ENCODE results near the gene FOXC2.
"Not testable (repeated sequence)": the region's sequence is repeated elsewhere in the genome, so short reads cannot be mapped to it uniquely, and the experiment has no call there.

The FOXC2 gene

GRCh38 chr16:86574646-86575045 is 8.0 kb downstream of the FOXC2 start:
- no peak for DNase-seq

DNA sequence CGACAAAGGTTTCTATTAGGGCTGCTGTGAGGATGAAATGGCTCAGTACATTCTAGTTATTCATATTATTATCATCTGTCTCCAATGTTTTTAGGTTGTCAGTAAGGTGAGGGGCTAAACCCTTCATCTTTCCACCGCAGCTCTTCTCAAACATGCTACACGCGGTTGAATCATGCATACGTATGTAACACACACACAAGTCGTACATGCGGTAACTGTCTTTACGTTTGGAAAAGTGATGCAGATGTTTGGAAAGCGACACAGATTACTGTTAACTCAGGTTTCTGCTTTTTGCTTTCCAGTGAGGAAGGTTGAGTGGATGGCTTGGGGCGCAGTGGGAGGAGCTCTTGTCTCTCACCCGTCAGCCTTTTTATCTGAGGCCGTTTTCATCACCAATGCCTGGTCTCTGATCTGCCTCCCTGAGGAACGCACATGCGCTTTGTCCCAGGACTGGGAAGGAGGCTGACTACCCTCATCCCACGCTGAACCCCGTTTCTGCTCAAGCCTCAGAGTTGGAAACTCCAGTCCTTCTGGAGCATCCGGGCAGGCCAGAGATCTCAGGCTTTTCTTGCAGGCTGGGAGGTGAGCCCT is 8.6 kb downstream of the FOXC2 start:
- DNase-seq, result no peak

GRCh38 chr16:86575754-86576557 is 9.3 kb downstream of the FOXC2 start:
- no peak for DNase-seq

DNA sequence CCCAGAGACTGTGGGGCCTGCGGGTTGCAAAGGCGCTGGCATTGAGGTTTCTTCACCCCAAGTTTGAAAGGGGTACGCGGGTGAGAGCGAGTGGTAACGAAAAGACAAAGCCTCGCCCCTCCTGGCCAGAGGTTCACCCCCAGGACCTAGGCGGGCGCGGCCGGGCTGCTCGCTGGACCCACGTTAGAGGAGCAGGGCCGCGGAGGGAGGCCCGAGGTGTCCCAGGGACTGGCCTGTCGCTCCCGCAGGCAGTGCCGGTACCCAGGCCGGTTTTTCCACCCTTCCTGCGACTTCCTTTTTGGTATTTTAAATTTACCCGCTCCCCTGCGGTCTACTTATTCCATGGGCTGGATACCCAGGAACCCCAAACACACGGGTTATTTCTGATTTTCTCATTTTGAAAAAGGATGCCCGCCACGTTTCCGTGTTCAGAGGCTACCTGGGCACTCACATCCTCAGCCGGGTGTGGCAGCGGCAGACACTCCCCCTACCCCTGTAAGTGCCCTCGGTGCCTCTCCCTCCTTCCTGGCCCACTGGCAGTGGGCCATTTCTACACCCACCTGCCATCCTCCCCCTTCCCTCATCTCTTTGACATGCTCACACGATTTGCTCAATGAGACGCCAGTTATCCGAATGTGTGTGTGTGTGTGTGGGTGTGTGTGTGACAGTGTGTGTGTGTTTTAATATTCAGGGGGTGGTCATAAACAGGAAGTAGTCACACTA is 10.1 kb downstream of the FOXC2 start:
- no peak for DNase-seq

GRCh38 chr16:86577314-86577971 is 10.8 kb downstream of the FOXC2 start:
- no peak for DNase-seq

DNA sequence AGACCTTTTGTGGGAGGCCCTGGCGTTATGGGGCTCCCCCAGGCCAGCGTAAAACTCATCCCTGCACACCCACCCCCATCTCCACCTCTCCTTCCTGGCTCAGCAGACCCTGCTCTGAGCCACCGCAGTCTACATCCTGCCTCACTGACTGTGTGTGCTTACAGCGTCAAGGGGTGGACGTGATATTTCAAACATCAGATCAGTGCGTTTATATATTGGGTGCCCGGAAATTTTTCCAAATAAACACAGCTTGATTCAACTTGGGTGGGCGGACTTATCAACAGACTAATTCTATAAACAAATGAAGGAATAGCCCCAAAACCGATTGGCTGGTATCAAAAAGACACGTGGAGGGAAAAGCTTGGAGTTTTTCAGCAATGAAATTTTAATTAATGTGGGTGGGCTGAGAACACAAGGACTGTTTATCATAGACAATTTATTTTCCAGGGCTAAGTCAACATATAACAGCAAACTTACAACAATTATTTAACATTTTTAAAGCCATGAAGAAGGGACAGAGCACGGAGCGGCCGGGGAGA is 11.5 kb downstream of the FOXC2 start, which contains the start of gene FOXL1:
Gene FOXL1, plus strand, starts transcription at position 489 of the 539 bp plus-strand sequence. CDS start 175 bp downstream, outside the sequence.
- no peak for DNase-seq

DNA sequence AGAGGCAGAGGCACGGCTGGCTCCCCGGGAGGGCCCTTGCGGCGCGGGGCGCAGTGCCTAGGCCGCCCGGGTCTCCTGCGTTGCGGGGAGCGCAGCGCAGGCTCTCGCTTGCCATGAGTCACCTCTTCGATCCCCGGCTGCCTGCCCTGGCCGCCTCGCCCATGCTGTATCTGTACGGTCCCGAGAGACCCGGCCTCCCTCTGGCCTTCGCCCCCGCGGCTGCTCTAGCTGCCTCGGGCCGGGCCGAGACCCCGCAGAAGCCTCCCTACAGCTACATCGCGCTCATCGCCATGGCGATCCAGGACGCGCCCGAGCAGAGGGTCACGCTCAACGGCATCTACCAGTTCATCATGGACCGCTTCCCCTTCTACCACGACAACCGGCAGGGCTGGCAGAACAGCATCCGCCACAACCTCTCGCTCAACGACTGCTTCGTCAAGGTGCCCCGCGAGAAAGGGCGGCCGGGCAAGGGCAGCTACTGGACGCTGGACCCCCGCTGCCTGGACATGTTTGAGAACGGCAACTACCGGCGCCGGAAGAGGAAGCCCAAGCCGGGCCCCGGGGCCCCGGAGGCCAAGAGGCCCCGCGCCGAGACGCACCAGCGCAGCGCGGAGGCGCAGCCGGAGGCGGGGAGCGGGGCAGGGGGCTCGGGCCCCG is 12.1 kb downstream of the FOXC2 start:
- no peak for DNase-seq

DNA sequence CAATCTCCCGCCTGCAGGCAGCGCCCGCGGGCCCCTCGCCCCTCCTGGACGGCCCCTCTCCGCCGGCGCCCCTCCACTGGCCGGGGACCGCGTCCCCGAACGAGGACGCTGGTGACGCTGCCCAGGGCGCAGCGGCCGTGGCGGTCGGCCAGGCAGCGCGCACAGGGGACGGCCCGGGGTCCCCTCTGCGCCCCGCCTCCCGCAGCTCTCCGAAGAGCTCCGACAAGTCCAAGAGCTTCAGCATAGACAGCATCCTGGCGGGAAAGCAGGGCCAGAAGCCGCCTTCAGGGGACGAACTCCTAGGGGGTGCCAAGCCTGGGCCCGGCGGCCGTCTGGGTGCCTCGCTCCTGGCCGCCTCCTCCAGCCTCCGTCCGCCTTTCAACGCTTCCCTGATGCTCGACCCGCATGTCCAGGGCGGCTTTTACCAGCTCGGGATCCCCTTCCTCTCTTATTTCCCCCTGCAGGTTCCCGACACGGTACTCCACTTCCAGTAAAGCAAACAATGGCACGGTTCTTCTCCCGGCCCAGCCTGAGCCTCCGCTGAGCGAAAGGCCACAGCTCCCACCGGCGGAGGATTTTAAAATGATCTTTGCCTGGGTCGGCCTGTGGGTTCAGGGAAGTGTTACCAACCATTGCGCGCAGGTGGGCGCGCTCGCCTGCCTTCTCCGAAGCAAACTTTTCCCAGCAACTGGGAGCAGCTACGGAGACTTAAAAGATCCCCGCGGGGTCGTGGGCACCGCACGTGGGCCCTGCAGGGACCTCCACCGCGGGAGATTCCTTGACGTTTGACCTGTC is 12.8 kb downstream of the FOXC2 start:
- DNase-seq, result no peak

- DNase-seq, result no peak
Observed at GRCh38 chr16:86580063-86580790, 13.6 kb downstream of the FOXC2 start.

GRCh38 chr16:86580791-86581170 is 14.2 kb downstream of the FOXC2 start:
- no peak for DNase-seq

- DNase-seq, result no peak
Observed at GRCh38 chr16:86581458-86581857, 14.8 kb downstream of the FOXC2 start.

DNA sequence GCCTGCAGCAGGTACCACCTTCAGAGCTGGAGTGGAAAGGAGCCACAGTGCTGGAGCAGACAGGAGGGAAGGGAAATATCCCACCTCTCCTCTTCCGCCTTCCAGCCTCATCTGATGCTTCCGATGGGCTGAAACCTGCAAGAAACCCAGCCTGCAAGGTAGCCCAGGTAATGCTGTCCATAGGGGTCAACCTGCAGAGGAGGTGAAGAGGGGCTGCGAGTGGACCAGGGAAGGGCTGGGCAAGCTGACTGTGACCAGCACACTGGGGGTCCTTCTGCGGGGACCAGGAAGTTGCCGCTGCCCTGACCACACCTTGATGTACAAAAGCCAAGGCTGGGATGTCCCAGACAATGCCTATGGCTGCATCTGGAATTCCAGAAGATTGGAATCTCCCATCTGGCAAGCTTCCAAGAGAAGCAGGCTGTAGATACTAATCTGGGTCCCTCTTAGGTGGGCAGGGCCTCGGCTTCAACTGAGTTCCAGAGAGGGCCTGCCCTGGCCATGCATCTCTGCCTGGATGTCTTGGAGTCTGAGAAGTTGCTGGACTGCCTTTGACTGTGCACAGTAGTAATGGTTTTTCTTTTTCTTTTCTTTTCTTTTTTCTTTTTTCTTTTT is 17.5 kb downstream of the FOXC2 start:
- no peak for DNase-seq

GRCh38 chr16:86584726-86585721 is 18.4 kb downstream of the FOXC2 start:
- DNase-seq, result no peak

DNA sequence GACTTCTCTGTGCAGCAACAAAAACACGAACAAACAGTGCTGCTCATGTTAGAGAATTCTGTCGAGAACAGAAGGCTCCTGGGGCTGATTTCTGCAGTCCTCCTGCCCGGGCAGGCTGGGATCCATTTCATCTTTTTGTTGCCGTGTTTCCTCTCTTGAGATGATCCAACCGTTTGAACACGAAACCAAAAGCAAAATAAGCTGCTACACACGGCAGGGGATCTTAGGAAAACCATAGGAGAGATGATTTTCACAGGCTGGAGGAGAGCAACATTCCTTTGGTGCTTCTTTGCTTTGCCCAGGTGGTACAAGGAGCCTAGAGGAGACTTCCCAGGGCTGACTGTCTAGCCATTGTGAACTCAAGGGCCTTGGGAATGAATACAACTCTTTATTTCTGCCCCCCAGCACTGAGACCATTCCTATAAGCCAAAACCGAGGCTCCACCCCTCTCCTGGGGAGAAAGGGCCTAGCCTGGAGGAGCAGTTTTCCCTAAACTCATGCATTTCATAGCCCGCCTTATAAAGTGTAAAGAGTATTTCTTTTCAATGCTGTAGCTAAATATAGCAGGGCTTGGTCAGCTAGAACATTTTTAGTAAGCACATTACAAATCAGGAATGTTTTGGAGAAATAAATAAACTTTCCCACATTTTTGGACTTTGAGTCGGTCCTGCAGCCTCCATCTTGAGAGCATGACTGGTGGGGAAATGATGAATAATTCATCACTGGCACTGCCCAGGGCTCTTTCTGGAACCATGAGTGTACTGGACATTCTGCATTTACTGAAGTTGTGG is 19.4 kb downstream of the FOXC2 start:
- no peak for DNase-seq

GRCh38 chr16:86587487-86587886 is 20.9 kb downstream of the FOXC2 start:
- no peak for DNase-seq

DNA sequence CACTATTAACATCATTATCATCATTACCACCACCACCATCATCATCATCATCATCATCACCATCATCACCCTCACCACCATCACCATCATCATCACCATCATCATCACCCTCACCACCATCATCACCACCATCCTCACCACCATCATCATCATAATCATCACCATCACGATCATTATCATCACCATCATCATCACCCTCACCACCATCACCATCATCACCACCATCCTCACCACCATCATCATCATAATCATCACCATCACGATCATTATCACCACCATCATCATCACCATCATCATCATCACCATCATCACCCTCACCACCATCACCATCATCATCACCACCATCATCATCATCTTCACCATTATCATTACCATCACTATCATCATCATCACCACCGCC is 21.3 kb downstream of the FOXC2 start:
- not testable (repeated sequence) for DNase-seq

- DNase-seq, result no peak
Observed at GRCh38 chr16:86590501-86591144, 24.0 kb downstream of the FOXC2 start.

DNA sequence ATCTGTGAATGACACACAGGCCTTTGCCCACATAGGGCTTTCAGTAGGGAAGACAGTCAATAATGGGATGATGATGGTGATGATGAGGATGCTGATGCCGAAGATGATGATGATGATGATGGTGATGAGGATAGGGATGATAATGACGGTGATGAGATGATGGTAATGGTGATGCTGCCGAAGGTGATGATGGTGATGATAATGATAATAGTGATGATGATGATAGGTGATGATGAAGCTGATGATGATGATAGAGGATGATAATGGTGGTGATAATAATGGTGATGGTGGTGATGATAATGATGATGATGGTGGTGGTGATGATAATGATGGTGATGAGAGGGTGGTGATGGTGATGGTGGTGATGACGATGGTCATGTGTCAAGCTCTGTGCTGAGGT is 24.6 kb downstream of the FOXC2 start:
- DNase-seq, result no peak

Measured in NCI-H510A (cell line).